OCI-LY1 (cell line): Measurements from ENCODE around the gene PLEKHA7.

ENCODE experiments used
- H2AFZ ChIP-seq: fragments of 200-600 bp; sonication (generic), shearing (Covaris generic); 2 replicates; pipeline ENCODE4 v1.6.0; 2014; ENCODE audit warnings: antibody characterized with exemption, mild to moderate bottlenecking, low read length
- H3F3A ChIP-seq: fragments of 200-600 bp; sonication (generic), shearing (Covaris generic); 2 replicates; pipeline ENCODE4 v1.6.0; 2014; ENCODE audit warnings: mild to moderate bottlenecking, antibody characterized with exemption, low read length, moderate library complexity; ENCODE audit not compliant: insufficient read depth
- H3K27ac ChIP-seq: fragments of 200-600 bp; sonication (generic); 2 replicates; pipeline ENCODE4 v1.5.1; 2014; ENCODE audit warnings: low read length, mixed run types, mild to moderate bottlenecking, low read depth; ENCODE audit not compliant: poor library complexity, severe bottlenecking
- H3K27me3 ChIP-seq: fragments of 200-600 bp; sonication (generic); 2 replicates; pipeline ENCODE4 v1.6.0; 2014; ENCODE audit warnings: antibody characterized with exemption, mild to moderate bottlenecking, low read length, moderate library complexity; ENCODE audit not compliant: insufficient read depth
- H3K36me3 ChIP-seq: fragments of 200-600 bp; sonication (generic); 2 replicates; pipeline ENCODE4 v1.6.1; 2014; ENCODE audit warnings: mild to moderate bottlenecking, antibody characterized with exemption, low read length, moderate library complexity, mixed read lengths; ENCODE audit not compliant: insufficient read depth
- H3K4me1 ChIP-seq: fragments of 200-600 bp; sonication (generic); 2 replicates; pipeline ENCODE4 v1.5.1; 2014; ENCODE audit warnings: mild to moderate bottlenecking, low read length, moderate library complexity; ENCODE audit not compliant: insufficient read depth, severe bottlenecking
- H3K4me2 ChIP-seq: fragments of 200-600 bp; sonication (generic), shearing (Covaris generic); 2 replicates; pipeline ENCODE4 v1.6.1; 2014; ENCODE audit warnings: low read length
- H3K4me3 ChIP-seq: fragments of 200-600 bp; sonication (generic); 2 replicates; pipeline ENCODE4 v1.5.1; 2014; ENCODE audit warnings: low read length, low read depth, mild to moderate bottlenecking, mixed read lengths; ENCODE audit not compliant: poor library complexity, severe bottlenecking
- H3K79me2 ChIP-seq: fragments of 200-600 bp; shearing (Covaris generic); 2 replicates; pipeline ENCODE4 v1.6.1; 2016; ENCODE audit warnings: mixed run types, low read length, mixed read lengths; ENCODE audit not compliant: insufficient read depth
- H3K9ac ChIP-seq: fragments of 200-600 bp; sonication (generic), shearing (Covaris generic); 2 replicates; pipeline ENCODE4 v1.6.1; 2014; ENCODE audit warnings: mild to moderate bottlenecking, low read length, mixed read lengths
- H3K9me2 ChIP-seq: fragments of 200-600 bp; sonication (generic), shearing (Covaris generic); 2 replicates; pipeline ENCODE4 v1.6.1; 2014; ENCODE audit warnings: low read depth, mild to moderate bottlenecking, low read length, mixed read lengths
- H3K9me3 ChIP-seq: fragments of 200-600 bp; shearing (Covaris generic); 2 replicates; pipeline ENCODE4 v1.6.1; 2014; ENCODE audit warnings: low read length, mixed read lengths
- H4K20me1 ChIP-seq: fragments of 200-600 bp; sonication (generic), shearing (Covaris generic); 2 replicates; pipeline ENCODE4 v1.6.0; 2016; ENCODE audit warnings: mild to moderate bottlenecking, low read length; ENCODE audit not compliant: insufficient read depth
- CTCF ChIP-seq: fragments of 200-600 bp; sonication (generic), shearing (Covaris generic); IDR thresholded peaks from 2 replicates; pipeline ENCODE4 v1.5.1; 2017; ENCODE audit warnings: mild to moderate bottlenecking, antibody characterized with exemption, low read length, moderate library complexity, mixed read lengths
- EZH2 ChIP-seq: fragments of 200-600 bp; sonication (generic), shearing (Covaris generic); IDR thresholded peaks from 2 replicates; pipeline ENCODE4 v1.8.0; 2017; ENCODE audit warnings: borderline replicate concordance, mixed run types, mild to moderate bottlenecking, antibody characterized with exemption, low read length, moderate library complexity, mixed read lengths

PLEKHA7 gene

GRCh38 chr11:16799890-16800289 lies 214.3 kb downstream of the PLEKHA7 start:
- H3K36me3 ChIP-seq, result no peaks in the 10 kb centered on the region
- H3K4me1 ChIP-seq, result no peaks in the 10 kb centered on the region
- no peaks in the 10 kb centered on the region for H3F3A ChIP-seq
- H3K9me2 ChIP-seq, result no peaks in the 10 kb centered on the region
- H3K9ac ChIP-seq, result no peak overlapping the region
- no peak overlapping the region for H2AFZ ChIP-seq
- H3K9me3 ChIP-seq, result no peaks in the 10 kb centered on the region
- no peak overlapping the region for H3K4me2 ChIP-seq
- H4K20me1 ChIP-seq, result no peaks in the 10 kb centered on the region
- no peaks in the 10 kb centered on the region for H3K79me2 ChIP-seq
- H3K4me3 ChIP-seq, result no peak overlapping the region
- no peak for TF ChIP-seq CTCF
- TF ChIP-seq EZH2, result no peak
- no peak overlapping the region for H3K27ac ChIP-seq
- H3K27me3 ChIP-seq, result no peaks in the 10 kb centered on the region; the same call in 1 of the 2 replicates

GRCh38 chr11:16799221-16799620 lies 215.0 kb downstream of the PLEKHA7 start:
- no peaks in the 10 kb centered on the region for H3K9me2 ChIP-seq
- TF ChIP-seq EZH2 (no peak), CTCF (no peak)
- no peak overlapping the region for H3K27ac ChIP-seq
- no peak overlapping the region for H3K4me3 ChIP-seq
- H3K4me1 ChIP-seq, result no peaks in the 10 kb centered on the region
- no peaks in the 10 kb centered on the region for H3K36me3 ChIP-seq
- no peaks in the 10 kb centered on the region for H4K20me1 ChIP-seq
- no peaks in the 10 kb centered on the region for H3K9me3 ChIP-seq
- H3K27me3 ChIP-seq, result no peaks in the 10 kb centered on the region; the same call in 1 of the 2 replicates
- no peaks in the 10 kb centered on the region for H3K79me2 ChIP-seq
- H3K4me2 ChIP-seq, result no peak overlapping the region
- H3F3A ChIP-seq, result no peaks in the 10 kb centered on the region
- H3K9ac ChIP-seq, result no peak overlapping the region
- no peak overlapping the region for H2AFZ ChIP-seq

DNA sequence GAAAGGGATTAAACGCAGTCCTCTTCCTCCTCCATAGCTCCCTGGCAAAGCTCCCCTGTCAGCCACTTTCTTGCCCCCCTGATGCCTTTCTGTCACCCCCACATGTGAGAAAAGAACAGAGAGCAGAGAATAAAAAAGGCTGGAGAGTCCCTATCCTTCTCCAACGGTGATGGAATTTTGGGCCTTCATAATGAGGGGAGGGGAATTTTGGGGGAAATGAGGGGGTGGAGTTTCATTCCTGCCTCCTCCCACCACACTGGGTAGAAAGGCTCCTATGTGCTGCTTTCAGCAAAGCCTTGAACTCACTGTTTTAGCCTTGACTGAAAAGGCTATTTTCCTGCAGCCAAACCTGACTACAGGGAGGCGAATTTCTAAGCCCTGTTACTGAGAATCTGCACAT lies 216.4 kb downstream of the PLEKHA7 start:
- no peaks in the 10 kb centered on the region for H3K9me3 ChIP-seq
- no peak overlapping the region for H3K9ac ChIP-seq
- H3K4me3 ChIP-seq, result no peak overlapping the region
- no peaks in the 10 kb centered on the region for H3K9me2 ChIP-seq
- H3K36me3 ChIP-seq, result no peaks in the 10 kb centered on the region
- no peak overlapping the region for H2AFZ ChIP-seq
- no peaks in the 10 kb centered on the region for H3K4me1 ChIP-seq
- H4K20me1 ChIP-seq, result no peaks in the 10 kb centered on the region
- no peaks in the 10 kb centered on the region for H3F3A ChIP-seq
- H3K27me3 ChIP-seq, result no peaks in the 10 kb centered on the region; the same call in 1 of the 2 replicates
- no peak for TF ChIP-seq EZH2
- no peak for TF ChIP-seq CTCF
- H3K4me2 ChIP-seq, result no peak overlapping the region
- no peak overlapping the region for H3K27ac ChIP-seq
- no peaks in the 10 kb centered on the region for H3K79me2 ChIP-seq
